ENCODE results near the gene DDR2. TPM values are rescaled to one million over a fixed set of nuclear protein-coding genes. Genes with fewer than 3 reads are reported as not detected.

DDR2 gene
- polyA plus RNA-seq, 1 donor from 2014 or later = 0.69 TPM

DNA sequence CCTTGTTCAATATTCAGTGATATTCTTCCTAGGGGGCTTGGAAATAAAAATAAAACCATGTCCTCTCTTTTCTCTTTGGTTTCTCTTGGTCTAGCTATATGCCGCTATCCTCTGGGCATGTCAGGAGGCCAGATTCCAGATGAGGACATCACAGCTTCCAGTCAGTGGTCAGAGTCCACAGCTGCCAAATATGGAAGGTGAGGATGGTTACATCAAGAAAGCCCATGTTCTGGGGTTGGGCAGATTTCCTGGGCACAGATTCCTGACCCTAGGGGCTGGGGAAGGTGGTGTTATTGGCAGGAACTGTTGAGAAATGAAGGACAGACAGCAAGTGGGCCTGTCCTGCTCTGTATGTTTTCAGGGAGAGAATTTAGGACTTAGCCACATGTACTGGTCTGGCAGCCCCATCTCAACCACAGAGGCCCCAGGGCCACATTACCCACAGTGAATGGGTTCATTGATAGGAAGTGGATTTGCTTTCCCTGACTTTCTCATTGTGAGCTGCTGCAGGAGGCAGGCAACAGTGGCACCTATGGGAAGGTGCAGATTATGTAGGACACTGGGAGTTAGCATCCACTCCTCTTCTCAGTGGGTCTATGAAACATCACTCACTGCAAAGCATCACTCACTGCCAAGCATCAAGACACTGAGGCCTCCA, 120.9 kb downstream of the DDR2 start:
- Histone ChIP-seq H4K20me1 (ENCODE audit: insufficient read depth) (no peaks in the 10 kb centered on the region), H3K4me2 (ENCODE audit: low read length) (no peak overlapping the region), H3K79me2 (replicated peaks; ENCODE audit: insufficient read depth, low read length) (no peaks in the 10 kb centered on the region), H3K27ac (ENCODE audit: low read length) (no peak overlapping the region), H3K36me3 (ENCODE audit: insufficient read depth, low read length) (no peaks in the 10 kb centered on the region), H2AFZ (ENCODE audit: low read depth, low read length) (no peak overlapping the region), H3K4me3 (ENCODE audit: low read length) (no peak overlapping the region), H3K9me3 (ENCODE audit: low read length) (no peaks in the 10 kb centered on the region), H3K9me2 (ENCODE audit: insufficient read depth, low read length) (no peaks in the 10 kb centered on the region), H3K27me3 (ENCODE audit: insufficient read depth, low read depth, low read length) (no peaks in the 10 kb centered on the region), H3K9ac (ENCODE audit: low read length) (no peak overlapping the region), H3F3A (ENCODE audit: insufficient read depth, low read length, poor library complexity, severe bottlenecking) (no peaks in the 10 kb centered on the region)
- no peak for TF ChIP-seq EZH2 (IDR thresholded peaks at IDR 0.05; ENCODE audit: borderline replicate concordance, insufficient read depth, low read length, poor library complexity, severe bottlenecking)
- no peak for TF ChIP-seq POLR2AphosphoS5 (IDR thresholded peaks at IDR 0.05)
- no peak for TF ChIP-seq TAF1 (IDR thresholded peaks at IDR 0.05; ENCODE audit: low read depth)
- no peak for TF ChIP-seq SMC3 (conservative IDR thresholded peaks at IDR 0.05; ENCODE audit: poor library complexity)
- TF ChIP-seq EP300 (conservative IDR thresholded peaks at IDR 0.05; ENCODE audit: poor library complexity, severe bottlenecking) = no peak
- TF ChIP-seq RAD21 (conservative IDR thresholded peaks at IDR 0.05) = no peak
- TF ChIP-seq MXI1 (conservative IDR thresholded peaks at IDR 0.05; ENCODE audit: poor library complexity, severe bottlenecking) = no peak
- TF ChIP-seq, protein P1, sequence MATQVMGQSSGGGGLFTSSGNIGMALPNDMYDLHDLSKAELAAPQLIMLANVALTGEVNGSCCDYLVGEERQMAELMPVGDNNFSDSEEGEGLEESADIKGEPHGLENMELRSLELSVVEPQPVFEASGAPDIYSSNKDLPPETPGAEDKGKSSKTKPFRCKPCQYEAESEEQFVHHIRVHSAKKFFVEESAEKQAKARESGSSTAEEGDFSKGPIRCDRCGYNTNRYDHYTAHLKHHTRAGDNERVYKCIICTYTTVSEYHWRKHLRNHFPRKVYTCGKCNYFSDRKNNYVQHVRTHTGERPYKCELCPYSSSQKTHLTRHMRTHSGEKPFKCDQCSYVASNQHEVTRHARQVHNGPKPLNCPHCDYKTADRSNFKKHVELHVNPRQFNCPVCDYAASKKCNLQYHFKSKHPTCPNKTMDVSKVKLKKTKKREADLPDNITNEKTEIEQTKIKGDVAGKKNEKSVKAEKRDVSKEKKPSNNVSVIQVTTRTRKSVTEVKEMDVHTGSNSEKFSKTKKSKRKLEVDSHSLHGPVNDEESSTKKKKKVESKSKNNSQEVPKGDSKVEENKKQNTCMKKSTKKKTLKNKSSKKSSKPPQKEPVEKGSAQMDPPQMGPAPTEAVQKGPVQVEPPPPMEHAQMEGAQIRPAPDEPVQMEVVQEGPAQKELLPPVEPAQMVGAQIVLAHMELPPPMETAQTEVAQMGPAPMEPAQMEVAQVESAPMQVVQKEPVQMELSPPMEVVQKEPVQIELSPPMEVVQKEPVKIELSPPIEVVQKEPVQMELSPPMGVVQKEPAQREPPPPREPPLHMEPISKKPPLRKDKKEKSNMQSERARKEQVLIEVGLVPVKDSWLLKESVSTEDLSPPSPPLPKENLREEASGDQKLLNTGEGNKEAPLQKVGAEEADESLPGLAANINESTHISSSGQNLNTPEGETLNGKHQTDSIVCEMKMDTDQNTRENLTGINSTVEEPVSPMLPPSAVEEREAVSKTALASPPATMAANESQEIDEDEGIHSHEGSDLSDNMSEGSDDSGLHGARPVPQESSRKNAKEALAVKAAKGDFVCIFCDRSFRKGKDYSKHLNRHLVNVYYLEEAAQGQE (IDR thresholded peaks at IDR 0.05; ENCODE audit: borderline replicate concordance) = no peak
- TF ChIP-seq, protein P2, sequence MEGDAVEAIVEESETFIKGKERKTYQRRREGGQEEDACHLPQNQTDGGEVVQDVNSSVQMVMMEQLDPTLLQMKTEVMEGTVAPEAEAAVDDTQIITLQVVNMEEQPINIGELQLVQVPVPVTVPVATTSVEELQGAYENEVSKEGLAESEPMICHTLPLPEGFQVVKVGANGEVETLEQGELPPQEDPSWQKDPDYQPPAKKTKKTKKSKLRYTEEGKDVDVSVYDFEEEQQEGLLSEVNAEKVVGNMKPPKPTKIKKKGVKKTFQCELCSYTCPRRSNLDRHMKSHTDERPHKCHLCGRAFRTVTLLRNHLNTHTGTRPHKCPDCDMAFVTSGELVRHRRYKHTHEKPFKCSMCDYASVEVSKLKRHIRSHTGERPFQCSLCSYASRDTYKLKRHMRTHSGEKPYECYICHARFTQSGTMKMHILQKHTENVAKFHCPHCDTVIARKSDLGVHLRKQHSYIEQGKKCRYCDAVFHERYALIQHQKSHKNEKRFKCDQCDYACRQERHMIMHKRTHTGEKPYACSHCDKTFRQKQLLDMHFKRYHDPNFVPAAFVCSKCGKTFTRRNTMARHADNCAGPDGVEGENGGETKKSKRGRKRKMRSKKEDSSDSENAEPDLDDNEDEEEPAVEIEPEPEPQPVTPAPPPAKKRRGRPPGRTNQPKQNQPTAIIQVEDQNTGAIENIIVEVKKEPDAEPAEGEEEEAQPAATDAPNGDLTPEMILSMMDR (IDR thresholded peaks at IDR 0.05; ENCODE audit: poor library complexity, severe bottlenecking) = no peak

DNA sequence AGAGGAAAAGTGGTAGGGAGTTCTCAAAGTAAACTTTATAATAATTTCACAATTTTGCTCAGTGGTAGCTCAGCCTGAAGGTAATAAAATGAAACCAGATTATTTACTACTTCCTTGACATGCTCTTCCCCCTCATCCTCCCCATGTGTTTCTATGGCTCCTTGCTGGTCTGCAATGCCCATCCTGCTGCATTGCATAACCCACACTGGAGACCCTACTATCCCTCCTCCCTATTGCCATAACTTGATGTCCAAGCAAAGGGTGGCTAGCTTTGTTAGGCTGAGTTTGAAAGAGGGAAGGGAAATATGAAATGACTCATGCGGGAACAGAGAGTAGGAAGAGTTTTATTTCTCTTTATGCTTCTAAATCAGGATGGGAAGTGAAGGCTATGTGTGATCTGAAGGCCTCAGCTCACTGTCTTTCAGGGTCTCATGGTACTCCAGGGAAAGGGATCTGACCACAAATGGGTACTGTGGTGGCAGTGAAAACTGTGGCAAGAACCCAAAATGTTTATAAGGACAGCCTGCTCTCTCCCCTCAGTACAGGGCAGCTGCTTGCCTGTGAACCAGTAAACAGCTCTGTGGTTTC, 121.8 kb downstream of the DDR2 start:
- Histone ChIP-seq H3K9me2 (ENCODE audit: insufficient read depth, low read length) (no peaks in the 10 kb centered on the region), H4K20me1 (ENCODE audit: insufficient read depth) (no peaks in the 10 kb centered on the region), H3K9me3 (ENCODE audit: low read length) (no peaks in the 10 kb centered on the region), H3K9ac (ENCODE audit: low read length) (no peak overlapping the region), H3K27me3 (ENCODE audit: insufficient read depth, low read depth, low read length) (no peaks in the 10 kb centered on the region), H3K36me3 (ENCODE audit: insufficient read depth, low read length) (no peaks in the 10 kb centered on the region), H2AFZ (ENCODE audit: low read depth, low read length) (no peak overlapping the region), H3K4me3 (ENCODE audit: low read length) (no peak overlapping the region), H3K79me2 (replicated peaks; ENCODE audit: insufficient read depth, low read length) (no peaks in the 10 kb centered on the region), H3K27ac (ENCODE audit: low read length) (no peak overlapping the region), H3K4me2 (ENCODE audit: low read length) (no peak overlapping the region), H3F3A (ENCODE audit: insufficient read depth, low read length, poor library complexity, severe bottlenecking) (no peaks in the 10 kb centered on the region)
- TF ChIP-seq TAF1 (IDR thresholded peaks at IDR 0.05; ENCODE audit: low read depth) (no peak), RAD21 (conservative IDR thresholded peaks at IDR 0.05) (no peak), EZH2 (IDR thresholded peaks at IDR 0.05; ENCODE audit: borderline replicate concordance, insufficient read depth, low read length, poor library complexity, severe bottlenecking) (no peak), POLR2AphosphoS5 (IDR thresholded peaks at IDR 0.05) (no peak), EP300 (conservative IDR thresholded peaks at IDR 0.05; ENCODE audit: poor library complexity, severe bottlenecking) (no peak), MXI1 (conservative IDR thresholded peaks at IDR 0.05; ENCODE audit: poor library complexity, severe bottlenecking) (no peak), SMC3 (conservative IDR thresholded peaks at IDR 0.05; ENCODE audit: poor library complexity) (no peak)
- TF ChIP-seq, protein P1 (IDR thresholded peaks at IDR 0.05; ENCODE audit: borderline replicate concordance) = no peak
- TF ChIP-seq, protein P2 (IDR thresholded peaks at IDR 0.05; ENCODE audit: poor library complexity, severe bottlenecking) = no peak
